NB4 (cell line): ENCODE results near the gene RIBC2.

Experiments used
- DNase-seq: peaks from one replicate; pipeline ENCODE4 v3.0.0; 2010; ENCODE audit warnings: low read depth
- H3K4me3 ChIP-seq: one replicate; pipeline ENCODE4 v1.5.1; 2011; ENCODE audit warnings: mild to moderate bottlenecking, low read depth, low read length, moderate library complexity
- CTCF ChIP-seq: IDR thresholded peaks from one replicate; pipeline ENCODE4 v1.5.1; 2012; ENCODE audit warnings: low read depth, low read length
- MAX ChIP-seq: IDR thresholded peaks from 2 replicates; pipeline ENCODE4 v1.6.1; 2011; ENCODE audit warnings: low read depth, low read length
- MYC ChIP-seq: IDR thresholded peaks from 2 replicates; pipeline ENCODE4 v1.6.1; 2011; ENCODE audit warnings: low read depth, low read length
- POLR2A ChIP-seq: IDR thresholded peaks from 2 replicates; pipeline ENCODE4 v1.6.1; 2011; ENCODE audit warnings: mild to moderate bottlenecking; ENCODE audit not compliant: insufficient read length; ENCODE audit errors: extremely low read depth

The RIBC2 gene

GRCh38 chr22:45425531-45426265 lies 12.2 kb downstream of the RIBC2 start:
- H3K4me3 ChIP-seq = no peak overlapping the region
- DNase-seq = no peak
- TF ChIP-seq MYC = no peak
- TF ChIP-seq CTCF = no peak
- no peak for TF ChIP-seq MAX
- no peak for TF ChIP-seq POLR2A

- no peak for DNase-seq
- no peak overlapping the region for H3K4me3 ChIP-seq
Observed at GRCh38 chr22:45426387-45426786, 12.9 kb downstream of the RIBC2 start.

DNA sequence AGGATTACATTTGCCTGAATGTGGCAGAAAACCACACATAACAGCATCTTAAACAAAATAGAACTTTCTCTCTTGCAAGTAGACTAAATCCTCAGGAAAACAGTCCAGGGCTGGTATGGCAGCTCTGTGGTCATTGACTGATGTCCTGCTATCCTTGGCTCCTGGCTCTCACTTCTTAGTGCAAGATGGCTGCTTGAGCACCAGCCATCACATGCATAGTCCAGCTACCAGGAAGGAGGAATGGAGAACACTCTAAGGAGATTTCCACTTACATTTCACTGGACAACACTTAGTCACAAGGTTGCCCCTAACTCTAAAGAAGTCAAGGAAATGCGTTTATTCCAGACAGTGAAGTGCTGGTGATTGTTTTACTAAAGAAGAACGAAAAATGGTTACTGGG lies 13.6 kb downstream of the RIBC2 start:
- no peak for DNase-seq
- H3K4me3 ChIP-seq = no peak overlapping the region
- TF ChIP-seq MYC (no peak), CTCF (no peak), POLR2A (no peak), MAX (no peak)

More at GRCh38 chr22:45426387-45426786, 12.9 kb downstream of the RIBC2 start:
- TF ChIP-seq POLR2A (no peak), MAX (no peak), MYC (no peak), CTCF (no peak)

DNA sequence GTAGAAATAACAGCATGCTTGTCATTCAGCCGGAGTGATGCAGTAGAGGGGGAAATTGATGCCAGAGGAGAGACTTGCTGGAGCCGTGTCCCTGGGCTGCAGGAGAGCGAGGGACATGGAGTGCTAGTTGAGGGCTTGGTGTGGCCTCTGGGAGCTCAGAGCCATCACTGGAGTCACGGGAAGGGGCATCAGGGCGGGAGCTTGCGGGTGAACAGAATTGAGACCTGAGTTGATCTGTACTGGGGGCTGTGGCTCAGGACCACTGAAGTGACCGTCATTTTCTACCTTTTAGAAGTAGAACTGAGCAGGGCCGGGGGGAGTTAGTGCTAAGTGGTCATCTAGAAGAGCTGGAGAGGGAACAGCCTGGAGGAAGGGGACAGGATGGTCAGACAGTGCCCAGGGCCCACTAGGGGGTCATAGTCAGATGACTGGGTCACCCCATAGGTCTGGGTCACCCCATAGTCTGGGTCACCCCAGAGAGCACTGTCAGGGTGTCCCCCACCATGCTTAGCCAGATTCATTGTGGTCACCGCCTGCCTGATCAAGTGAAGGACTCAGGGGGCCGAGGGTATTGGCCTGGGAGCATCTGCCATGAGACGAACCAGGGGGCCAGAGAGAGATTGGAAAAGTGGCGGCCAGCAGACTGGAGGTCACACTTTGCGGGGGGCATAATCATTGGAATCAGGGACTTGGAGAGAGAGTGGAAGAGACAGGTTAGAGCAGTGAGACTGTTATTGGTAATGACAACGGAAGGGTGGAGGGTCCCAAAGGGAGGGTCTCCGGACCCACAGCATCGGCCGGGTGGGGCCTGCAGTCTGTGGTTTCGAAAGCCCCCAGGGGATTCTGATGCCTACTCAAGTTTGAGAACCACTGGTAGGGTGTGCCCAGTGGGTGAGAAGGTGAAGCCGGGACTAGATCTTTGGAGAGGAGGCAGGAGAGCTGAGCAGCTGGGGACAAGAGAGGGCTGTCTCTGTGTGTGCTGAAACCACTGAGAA lies 15.2 kb downstream of the RIBC2 start:
- H3K4me3 ChIP-seq = no peak overlapping the region
- no peak for DNase-seq

DNA sequence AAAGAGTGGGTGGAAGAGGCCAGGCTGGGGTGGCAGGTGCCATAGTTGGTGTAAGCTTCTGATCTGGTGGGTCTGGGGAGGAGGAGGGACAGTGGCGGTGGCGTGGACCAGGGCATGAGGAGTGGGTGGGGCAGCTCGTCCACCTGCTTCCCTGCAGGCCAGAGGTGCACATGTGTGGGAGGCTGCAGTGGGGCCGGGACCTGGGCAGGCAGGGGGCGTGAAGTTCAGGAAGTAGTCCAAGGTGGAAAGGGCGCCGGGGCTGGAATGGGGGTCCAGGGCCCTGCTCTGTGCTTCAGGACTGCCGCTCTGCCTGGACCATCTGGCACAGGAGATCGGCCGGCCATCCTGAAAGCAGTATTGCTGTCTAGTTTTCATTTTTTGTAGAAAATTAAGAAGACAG lies 15.9 kb downstream of the RIBC2 start:
- DNase-seq = no peak
- TF ChIP-seq CTCF (no peak), MYC (no peak), MAX (no peak), POLR2A (no peak)
- no peak overlapping the region for H3K4me3 ChIP-seq

More for the DNA sequence above, 15.2 kb downstream of the RIBC2 start:
- no peak for TF ChIP-seq MAX
